ENCODE data around the gene SPATA16. TPM values are rescaled to one million over a fixed set of nuclear protein-coding genes. Genes with fewer than 3 reads are reported as not detected.

The SPATA16 gene
- total and polyA plus RNA-seq, 2 experiments from 2014 or later: not detected

DNA sequence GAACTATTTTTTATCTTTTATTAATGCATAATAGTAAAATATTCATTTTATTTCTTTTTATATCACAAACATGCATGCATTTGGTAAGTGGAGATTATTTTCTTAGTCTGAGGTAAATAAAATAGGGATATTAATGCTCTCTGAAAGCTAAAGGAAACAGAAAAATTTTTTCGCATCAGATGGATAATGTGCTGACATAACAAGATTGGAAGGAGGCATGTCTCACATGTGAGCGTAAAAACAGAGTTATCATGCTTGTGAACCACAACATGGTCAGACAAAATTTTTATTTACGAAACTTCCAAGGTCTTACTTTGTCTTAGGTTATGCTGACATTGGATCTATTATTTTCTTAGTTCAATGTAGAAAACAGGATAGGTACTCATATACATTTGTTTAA lies 166.1 kb downstream of the SPATA16 start:
- H3K36me3 Mint-ChIP-seq (ENCODE audit: low read depth): no peaks in the 10 kb centered on the region
- H3K27me3 Mint-ChIP-seq (ENCODE audit: insufficient read depth, low read depth, poor library complexity): no peaks in the 10 kb centered on the region
- H3K79me2 ChIP-seq (replicated peaks; ENCODE audit: insufficient read depth): no peaks in the 10 kb centered on the region

More for the DNA sequence above, 166.1 kb downstream of the SPATA16 start:
- H3K4me2 ChIP-seq: no peak overlapping the region
- no peaks in the 10 kb centered on the region for H3F3A ChIP-seq (replicated peaks; ENCODE audit: low read depth)
- no peaks in the 10 kb centered on the region for H3K4me1 ChIP-seq (ENCODE audit: insufficient read depth)
- Mint-ChIP-seq H3K4me1 (no peaks in the 10 kb centered on the region), H3K9me3 (no peaks in the 10 kb centered on the region), H3K4me3 (no peak overlapping the region), H3K27ac (no peak overlapping the region)
- no peak for DNase-seq (ENCODE audit: low spot score)
- no peaks in the 10 kb centered on the region for H3K36me3 ChIP-seq (ENCODE audit: insufficient read depth)
- TF ChIP-seq EZH2 (IDR thresholded peaks at IDR 0.05; ENCODE audit: low read depth, unreplicated experiment) (no peak), ZNF331 (CRISPR knock-in tag; IDR thresholded peaks at IDR 0.05; ENCODE audit: low read depth) (no peak), CREB1 (CRISPR knock-in tag; IDR thresholded peaks at IDR 0.05; ENCODE audit: low read depth) (no peak), STAT1 (IDR thresholded peaks at IDR 0.05; ENCODE audit: unreplicated experiment) (no peak), JUNB (IDR thresholded peaks at IDR 0.05; ENCODE audit: unreplicated experiment) (no peak), NANOG (IDR thresholded peaks at IDR 0.05; ENCODE audit: borderline replicate concordance) (no peak), ZNF114 (CRISPR knock-in tag; IDR thresholded peaks at IDR 0.05) (no peak), EZH2phosphoT487 (IDR thresholded peaks at IDR 0.05; ENCODE audit: unreplicated experiment) (no peak), POLR2AphosphoS5 (IDR thresholded peaks at IDR 0.05; ENCODE audit: low read depth) (no peak)
- TF ChIP-seq, protein P1, sequence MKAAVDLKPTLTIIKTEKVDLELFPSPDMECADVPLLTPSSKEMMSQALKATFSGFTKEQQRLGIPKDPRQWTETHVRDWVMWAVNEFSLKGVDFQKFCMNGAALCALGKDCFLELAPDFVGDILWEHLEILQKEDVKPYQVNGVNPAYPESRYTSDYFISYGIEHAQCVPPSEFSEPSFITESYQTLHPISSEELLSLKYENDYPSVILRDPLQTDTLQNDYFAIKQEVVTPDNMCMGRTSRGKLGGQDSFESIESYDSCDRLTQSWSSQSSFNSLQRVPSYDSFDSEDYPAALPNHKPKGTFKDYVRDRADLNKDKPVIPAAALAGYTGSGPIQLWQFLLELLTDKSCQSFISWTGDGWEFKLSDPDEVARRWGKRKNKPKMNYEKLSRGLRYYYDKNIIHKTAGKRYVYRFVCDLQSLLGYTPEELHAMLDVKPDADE (IDR thresholded peaks at IDR 0.05): no peak
- TF ChIP-seq, protein P2, sequence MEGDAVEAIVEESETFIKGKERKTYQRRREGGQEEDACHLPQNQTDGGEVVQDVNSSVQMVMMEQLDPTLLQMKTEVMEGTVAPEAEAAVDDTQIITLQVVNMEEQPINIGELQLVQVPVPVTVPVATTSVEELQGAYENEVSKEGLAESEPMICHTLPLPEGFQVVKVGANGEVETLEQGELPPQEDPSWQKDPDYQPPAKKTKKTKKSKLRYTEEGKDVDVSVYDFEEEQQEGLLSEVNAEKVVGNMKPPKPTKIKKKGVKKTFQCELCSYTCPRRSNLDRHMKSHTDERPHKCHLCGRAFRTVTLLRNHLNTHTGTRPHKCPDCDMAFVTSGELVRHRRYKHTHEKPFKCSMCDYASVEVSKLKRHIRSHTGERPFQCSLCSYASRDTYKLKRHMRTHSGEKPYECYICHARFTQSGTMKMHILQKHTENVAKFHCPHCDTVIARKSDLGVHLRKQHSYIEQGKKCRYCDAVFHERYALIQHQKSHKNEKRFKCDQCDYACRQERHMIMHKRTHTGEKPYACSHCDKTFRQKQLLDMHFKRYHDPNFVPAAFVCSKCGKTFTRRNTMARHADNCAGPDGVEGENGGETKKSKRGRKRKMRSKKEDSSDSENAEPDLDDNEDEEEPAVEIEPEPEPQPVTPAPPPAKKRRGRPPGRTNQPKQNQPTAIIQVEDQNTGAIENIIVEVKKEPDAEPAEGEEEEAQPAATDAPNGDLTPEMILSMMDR (conservative IDR thresholded peaks at IDR 0.05; ENCODE audit: low read depth in 2 of 2): no peak
- TF ChIP-seq, protein P3, sequence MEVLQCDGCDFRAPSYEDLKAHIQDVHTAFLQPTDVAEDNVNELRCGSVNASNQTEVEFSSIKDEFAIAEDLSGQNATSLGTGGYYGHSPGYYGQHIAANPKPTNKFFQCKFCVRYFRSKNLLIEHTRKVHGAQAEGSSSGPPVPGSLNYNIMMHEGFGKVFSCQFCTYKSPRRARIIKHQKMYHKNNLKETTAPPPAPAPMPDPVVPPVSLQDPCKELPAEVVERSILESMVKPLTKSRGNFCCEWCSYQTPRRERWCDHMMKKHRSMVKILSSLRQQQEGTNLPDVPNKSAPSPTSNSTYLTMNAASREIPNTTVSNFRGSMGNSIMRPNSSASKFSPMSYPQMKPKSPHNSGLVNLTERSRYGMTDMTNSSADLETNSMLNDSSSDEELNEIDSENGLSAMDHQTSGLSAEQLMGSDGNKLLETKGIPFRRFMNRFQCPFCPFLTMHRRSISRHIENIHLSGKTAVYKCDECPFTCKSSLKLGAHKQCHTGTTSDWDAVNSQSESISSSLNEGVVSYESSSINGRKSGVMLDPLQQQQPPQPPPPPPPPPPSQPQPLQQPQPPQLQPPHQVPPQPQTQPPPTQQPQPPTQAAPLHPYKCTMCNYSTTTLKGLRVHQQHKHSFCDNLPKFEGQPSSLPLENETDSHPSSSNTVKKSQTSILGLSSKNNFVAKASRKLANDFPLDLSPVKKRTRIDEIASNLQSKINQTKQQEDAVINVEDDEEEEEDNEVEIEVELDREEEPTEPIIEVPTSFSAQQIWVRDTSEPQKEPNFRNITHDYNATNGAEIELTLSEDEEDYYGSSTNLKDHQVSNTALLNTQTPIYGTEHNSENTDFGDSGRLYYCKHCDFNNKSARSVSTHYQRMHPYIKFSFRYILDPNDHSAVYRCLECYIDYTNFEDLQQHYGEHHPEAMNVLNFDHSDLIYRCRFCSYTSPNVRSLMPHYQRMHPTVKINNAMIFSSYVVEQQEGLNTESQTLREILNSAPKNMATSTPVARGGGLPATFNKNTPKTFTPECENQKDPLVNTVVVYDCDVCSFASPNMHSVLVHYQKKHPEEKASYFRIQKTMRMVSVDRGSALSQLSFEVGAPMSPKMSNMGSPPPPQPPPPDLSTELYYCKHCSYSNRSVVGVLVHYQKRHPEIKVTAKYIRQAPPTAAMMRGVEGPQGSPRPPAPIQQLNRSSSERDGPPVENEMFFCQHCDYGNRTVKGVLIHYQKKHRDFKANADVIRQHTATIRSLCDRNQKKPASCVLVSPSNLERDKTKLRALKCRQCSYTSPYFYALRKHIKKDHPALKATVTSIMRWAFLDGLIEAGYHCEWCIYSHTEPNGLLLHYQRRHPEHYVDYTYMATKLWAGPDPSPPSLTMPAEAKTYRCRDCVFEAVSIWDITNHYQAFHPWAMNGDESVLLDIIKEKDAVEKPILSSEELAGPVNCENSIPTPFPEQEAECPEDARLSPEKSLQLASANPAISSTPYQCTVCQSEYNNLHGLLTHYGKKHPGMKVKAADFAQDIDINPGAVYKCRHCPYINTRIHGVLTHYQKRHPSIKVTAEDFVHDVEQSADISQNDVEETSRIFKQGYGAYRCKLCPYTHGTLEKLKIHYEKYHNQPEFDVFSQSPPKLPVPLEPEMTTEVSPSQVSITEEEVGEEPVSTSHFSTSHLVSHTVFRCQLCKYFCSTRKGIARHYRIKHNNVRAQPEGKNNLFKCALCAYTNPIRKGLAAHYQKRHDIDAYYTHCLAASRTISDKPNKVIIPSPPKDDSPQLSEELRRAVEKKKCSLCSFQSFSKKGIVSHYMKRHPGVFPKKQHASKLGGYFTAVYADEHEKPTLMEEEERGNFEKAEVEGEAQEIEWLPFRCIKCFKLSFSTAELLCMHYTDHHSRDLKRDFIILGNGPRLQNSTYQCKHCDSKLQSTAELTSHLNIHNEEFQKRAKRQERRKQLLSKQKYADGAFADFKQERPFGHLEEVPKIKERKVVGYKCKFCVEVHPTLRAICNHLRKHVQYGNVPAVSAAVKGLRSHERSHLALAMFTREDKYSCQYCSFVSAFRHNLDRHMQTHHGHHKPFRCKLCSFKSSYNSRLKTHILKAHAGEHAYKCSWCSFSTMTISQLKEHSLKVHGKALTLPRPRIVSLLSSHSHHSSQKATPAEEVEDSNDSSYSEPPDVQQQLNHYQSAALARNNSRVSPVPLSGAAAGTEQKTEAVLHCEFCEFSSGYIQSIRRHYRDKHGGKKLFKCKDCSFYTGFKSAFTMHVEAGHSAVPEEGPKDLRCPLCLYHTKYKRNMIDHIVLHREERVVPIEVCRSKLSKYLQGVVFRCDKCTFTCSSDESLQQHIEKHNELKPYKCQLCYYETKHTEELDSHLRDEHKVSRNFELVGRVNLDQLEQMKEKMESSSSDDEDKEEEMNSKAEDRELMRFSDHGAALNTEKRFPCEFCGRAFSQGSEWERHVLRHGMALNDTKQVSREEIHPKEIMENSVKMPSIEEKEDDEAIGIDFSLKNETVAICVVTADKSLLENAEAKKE (CRISPR knock-in tag; IDR thresholded peaks at IDR 0.05): no peak
- TF ChIP-seq, protein P4, sequence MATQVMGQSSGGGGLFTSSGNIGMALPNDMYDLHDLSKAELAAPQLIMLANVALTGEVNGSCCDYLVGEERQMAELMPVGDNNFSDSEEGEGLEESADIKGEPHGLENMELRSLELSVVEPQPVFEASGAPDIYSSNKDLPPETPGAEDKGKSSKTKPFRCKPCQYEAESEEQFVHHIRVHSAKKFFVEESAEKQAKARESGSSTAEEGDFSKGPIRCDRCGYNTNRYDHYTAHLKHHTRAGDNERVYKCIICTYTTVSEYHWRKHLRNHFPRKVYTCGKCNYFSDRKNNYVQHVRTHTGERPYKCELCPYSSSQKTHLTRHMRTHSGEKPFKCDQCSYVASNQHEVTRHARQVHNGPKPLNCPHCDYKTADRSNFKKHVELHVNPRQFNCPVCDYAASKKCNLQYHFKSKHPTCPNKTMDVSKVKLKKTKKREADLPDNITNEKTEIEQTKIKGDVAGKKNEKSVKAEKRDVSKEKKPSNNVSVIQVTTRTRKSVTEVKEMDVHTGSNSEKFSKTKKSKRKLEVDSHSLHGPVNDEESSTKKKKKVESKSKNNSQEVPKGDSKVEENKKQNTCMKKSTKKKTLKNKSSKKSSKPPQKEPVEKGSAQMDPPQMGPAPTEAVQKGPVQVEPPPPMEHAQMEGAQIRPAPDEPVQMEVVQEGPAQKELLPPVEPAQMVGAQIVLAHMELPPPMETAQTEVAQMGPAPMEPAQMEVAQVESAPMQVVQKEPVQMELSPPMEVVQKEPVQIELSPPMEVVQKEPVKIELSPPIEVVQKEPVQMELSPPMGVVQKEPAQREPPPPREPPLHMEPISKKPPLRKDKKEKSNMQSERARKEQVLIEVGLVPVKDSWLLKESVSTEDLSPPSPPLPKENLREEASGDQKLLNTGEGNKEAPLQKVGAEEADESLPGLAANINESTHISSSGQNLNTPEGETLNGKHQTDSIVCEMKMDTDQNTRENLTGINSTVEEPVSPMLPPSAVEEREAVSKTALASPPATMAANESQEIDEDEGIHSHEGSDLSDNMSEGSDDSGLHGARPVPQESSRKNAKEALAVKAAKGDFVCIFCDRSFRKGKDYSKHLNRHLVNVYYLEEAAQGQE (IDR thresholded peaks at IDR 0.05; ENCODE audit: unreplicated experiment): no peak
- ATAC-seq: no peak
- no peak overlapping the region for H2AFZ ChIP-seq
- no peak overlapping the region for H3K4me3 ChIP-seq
- H3K27me3 ChIP-seq (ENCODE audit: insufficient read depth): no peaks in the 10 kb centered on the region
- no peaks in the 10 kb centered on the region for H4K20me1 ChIP-seq (replicated peaks; ENCODE audit: insufficient read depth)
- no peaks in the 10 kb centered on the region for H3K9me2 ChIP-seq (ENCODE audit: insufficient read depth)
- H3K27ac ChIP-seq (ENCODE audit: low read depth): no peak overlapping the region
